GM12875 (cell line): Measurements from ENCODE around the gene ABHD4.

Experiments
- H3K4me3 ChIP-seq: one replicate; pipeline ENCODE4 v1.5.1; 2011; ENCODE audit warnings: low read depth, low read length, control low read depth
- TF ChIP-seq, protein P1 (sequence below): IDR thresholded peaks from 2 replicates; pipeline ENCODE4 v1.5.1; 2011; ENCODE audit warnings: low read depth, mild to moderate bottlenecking, control low read depth, inconsistent platforms, low read length, moderate library complexity, borderline replicate concordance; ENCODE audit not compliant: insufficient read depth

Gene ABHD4

DNA sequence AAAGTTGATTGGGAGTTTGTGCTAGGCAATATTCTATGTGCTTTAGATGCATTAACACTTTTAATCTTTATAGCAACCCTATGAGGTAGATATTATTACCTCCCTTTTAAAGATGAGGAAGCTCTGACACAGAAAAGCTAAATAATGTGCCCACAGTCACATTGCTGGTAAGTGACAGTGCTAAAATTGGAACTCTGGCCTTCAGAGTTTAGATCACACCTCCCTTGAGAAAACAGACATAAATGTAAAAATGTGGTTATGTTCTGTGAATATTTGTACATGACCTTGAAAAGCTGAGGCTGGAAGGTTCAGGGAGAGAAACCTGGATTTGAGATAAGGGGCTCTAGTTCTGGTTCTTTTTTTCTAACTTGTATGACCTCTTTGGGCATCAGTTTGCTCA is 1.9 kb downstream of the ABHD4 start:
- H3K4me3 ChIP-seq: no peak overlapping the region
- TF ChIP-seq, protein P1, sequence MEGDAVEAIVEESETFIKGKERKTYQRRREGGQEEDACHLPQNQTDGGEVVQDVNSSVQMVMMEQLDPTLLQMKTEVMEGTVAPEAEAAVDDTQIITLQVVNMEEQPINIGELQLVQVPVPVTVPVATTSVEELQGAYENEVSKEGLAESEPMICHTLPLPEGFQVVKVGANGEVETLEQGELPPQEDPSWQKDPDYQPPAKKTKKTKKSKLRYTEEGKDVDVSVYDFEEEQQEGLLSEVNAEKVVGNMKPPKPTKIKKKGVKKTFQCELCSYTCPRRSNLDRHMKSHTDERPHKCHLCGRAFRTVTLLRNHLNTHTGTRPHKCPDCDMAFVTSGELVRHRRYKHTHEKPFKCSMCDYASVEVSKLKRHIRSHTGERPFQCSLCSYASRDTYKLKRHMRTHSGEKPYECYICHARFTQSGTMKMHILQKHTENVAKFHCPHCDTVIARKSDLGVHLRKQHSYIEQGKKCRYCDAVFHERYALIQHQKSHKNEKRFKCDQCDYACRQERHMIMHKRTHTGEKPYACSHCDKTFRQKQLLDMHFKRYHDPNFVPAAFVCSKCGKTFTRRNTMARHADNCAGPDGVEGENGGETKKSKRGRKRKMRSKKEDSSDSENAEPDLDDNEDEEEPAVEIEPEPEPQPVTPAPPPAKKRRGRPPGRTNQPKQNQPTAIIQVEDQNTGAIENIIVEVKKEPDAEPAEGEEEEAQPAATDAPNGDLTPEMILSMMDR: no peak

DNA sequence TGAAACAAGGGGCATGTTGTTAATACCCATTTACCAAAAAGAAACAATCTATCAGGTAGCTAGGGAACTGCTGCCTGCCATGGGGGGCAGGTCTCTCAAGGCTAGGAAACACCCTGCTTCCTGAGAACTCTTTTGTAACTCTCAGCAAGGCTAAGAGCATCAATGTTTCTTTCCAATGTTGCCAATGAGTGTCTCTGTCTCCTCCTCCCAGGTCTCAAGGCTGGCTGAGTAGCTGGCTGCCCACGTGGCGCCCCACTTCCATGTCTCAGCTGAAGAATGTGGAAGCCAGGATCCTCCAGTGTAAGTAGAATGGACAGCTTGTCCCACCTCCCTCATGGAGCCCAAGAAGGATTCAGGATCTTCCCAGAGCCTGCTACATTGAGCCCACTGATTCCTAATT is 3.4 kb downstream of the ABHD4 start:
- H3K4me3 ChIP-seq: no peak overlapping the region
- TF ChIP-seq, protein P1: no peak

DNA sequence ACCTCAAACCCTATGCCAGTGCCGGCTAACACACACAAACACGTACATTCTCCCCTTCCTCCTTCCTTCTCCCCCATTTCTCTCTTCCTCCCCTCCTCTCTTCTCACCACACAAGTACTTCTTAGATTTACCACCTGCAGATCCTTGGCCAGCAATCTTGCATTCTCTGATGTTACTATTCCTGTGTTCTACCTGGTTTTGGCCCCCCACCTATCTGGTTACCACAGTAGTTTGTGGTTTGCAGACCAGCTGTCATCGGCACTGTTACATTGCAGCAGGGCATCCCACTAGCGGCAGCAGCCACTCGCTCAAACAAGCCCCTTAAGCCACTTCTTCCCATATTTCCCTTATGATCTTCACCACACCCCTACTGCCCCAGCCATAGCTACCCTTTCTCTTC is 3.9 kb downstream of the ABHD4 start:
- H3K4me3 ChIP-seq: no peak overlapping the region
- TF ChIP-seq, protein P1: no peak

DNA sequence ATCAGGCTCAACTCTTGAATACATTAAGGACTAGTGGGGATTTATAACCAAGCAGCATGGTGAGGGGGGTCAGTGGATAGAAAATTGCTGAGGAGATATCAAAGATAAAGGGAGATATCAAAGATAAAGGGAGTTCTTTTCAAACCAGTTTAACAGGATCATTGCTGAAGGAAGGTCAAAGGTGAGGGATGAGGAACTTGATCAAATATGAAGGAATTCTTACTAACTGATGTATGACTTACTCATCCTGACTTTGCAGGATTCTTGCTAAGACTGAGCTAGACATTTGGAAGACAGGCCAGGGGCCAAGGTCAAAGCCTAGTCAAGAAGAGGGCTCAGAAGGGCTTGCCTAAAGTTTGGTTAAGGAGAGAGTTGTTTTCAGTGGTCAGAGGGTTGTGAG is 4.8 kb downstream of the ABHD4 start:
- TF ChIP-seq, protein P1: no peak
- no peak overlapping the region for H3K4me3 ChIP-seq

DNA sequence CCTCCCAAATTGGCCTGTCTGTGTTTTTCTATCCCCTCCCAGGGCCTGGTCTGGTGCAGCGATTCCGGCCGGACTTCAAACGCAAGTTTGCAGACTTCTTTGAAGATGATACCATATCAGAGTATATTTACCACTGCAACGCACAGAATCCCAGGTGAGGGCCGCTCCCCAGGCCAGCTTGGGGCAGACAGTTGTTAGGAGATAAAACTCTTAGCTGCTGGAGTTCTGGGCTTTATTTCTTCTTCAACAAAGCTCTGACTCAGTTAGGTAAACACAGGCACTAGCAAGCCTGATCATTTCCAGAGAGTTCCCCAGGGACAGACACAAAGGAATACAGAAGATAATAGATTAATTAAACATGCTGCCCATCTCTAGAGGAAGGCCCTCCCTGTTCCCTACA is 8.3 kb downstream of the ABHD4 start:
- TF ChIP-seq, protein P1: no peak
- no peak overlapping the region for H3K4me3 ChIP-seq

DNA sequence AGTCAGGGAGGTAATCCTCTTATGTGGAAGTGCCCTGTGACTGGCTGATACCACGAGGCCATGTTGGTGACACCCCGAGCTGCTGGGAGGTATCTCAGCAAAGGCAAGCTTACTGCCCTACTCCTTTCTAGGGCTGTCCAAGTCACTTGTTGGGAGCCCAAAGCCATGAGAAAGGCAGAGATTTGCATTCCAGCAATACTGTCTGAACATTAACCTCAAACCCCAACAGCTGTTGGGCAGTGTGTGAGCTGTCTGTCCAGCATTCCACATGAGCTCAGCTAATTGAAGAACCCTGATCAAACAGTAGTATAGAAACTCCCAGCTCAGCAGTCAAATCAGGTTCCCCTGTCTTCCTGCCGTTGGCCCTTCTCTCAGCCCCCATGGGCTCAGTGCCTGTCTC is 9.2 kb downstream of the ABHD4 start:
- TF ChIP-seq, protein P1: no peak
- H3K4me3 ChIP-seq: no peak overlapping the region

DNA sequence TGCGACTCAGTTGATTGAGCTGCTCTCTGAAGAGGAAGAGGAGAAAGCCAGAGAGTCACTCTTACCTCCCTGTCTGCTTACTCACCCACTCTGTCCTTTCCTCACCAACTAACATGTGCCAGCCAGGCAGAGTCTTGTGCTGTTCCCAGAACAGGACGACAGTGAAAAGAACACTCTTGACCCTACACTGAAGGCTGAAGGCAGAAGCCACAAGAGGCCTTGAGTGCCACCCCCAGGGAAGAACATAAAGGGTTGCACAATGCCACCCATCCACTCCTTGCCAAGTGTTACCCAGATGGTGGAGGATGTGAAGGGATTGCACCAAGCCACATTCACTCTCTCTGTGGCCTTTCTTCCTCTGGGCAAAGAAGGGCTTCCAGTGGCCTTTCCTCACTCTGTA is 12.8 kb downstream of the ABHD4 start:
- TF ChIP-seq, protein P1: no peak
- H3K4me3 ChIP-seq: no peak overlapping the region
